ENCODE measurements around the gene F13A1. TPM values are rescaled to one million over a fixed set of nuclear protein-coding genes. Genes with fewer than 3 reads are reported as not detected.

The F13A1 gene
- polyA plus RNA-seq (ENCODE audit: insufficient read length in 3 of 3), result 10 to 100 TPM; 11.0 to 20.1 (median 18.5) TPM
- long read RNA-seq, donor 1, partial matches to known transcripts, result 0 of 1 reads
- long read RNA-seq, donor 1, other reads (novel, unspliced or antisense), result 0 of 1 reads
- long read RNA-seq, donor 2, partial matches to known transcripts, result 7 of 13 reads
- long read RNA-seq, donor 2, other reads (novel, unspliced or antisense), result 0 of 13 reads
- long read RNA-seq, donor 3, partial matches to known transcripts, result 0 of 4 reads
- long read RNA-seq, donor 3, other reads (novel, unspliced or antisense), result 0 of 4 reads
- long read RNA-seq, donor 4, result 0 reads
- long read RNA-seq, donor 5, result 0 reads
- long read RNA-seq, donor 6, partial matches to known transcripts, result 0 of 2 reads
- long read RNA-seq, donor 6, other reads (novel, unspliced or antisense), result 0 of 2 reads
- long read RNA-seq, donor 7, transcript F13A1-201 (15 exons, 3,999 nt), result major isoform, 7 of 17 reads
- long read RNA-seq, donor 7, partial matches to known transcripts, result 9 of 17 reads
- long read RNA-seq, donor 7, other reads (novel, unspliced or antisense), result 0 of 17 reads
- long read RNA-seq, donor 8, result 0 reads
- long read RNA-seq, donor 9, partial matches to known transcripts, result 0 of 2 reads
- long read RNA-seq, donor 9, other reads (novel, unspliced or antisense), result 0 of 2 reads
- long read RNA-seq, donor 10, partial matches to known transcripts, result 0 of 1 reads
- long read RNA-seq, donor 10, other reads (novel, unspliced or antisense), result 0 of 1 reads
- long read RNA-seq, donor 11, partial matches to known transcripts, result 0 of 1 reads
- long read RNA-seq, donor 11, other reads (novel, unspliced or antisense), result 0 of 1 reads
- long read RNA-seq, donor 12, partial matches to known transcripts, result 0 of 1 reads
- long read RNA-seq, donor 12, other reads (novel, unspliced or antisense), result 0 of 1 reads
- long read RNA-seq, donor 13, result 0 reads
- long read RNA-seq, donor 14, partial matches to known transcripts, result 0 of 4 reads
- long read RNA-seq, donor 14, other reads (novel, unspliced or antisense), result 0 of 4 reads
- long read RNA-seq, donor 15, partial matches to known transcripts, result 0 of 1 reads
- long read RNA-seq, donor 15, other reads (novel, unspliced or antisense), result 0 of 1 reads
- long read RNA-seq, donor 16, partial matches to known transcripts, result 0 of 5 reads
- long read RNA-seq, donor 16, other reads (novel, unspliced or antisense), result 0 of 5 reads

GRCh38 chr6:6319952-6320811 lies at the start of gene F13A1:
F13A1 (minus strand) TSS chr6:6320662; CDS start chr6:6318664, 1,998 bp downstream.
- no peak for DNase-seq (ENCODE audit: extremely low read depth in 1 of 11, low read depth in 9 of 11, low spot score in 4 of 11)

GRCh38 chr6:6368684-6369052 lies 48.2 kb upstream of the F13A1 start:
- no peak for DNase-seq (ENCODE audit: extremely low read depth in 1 of 11, low read depth in 9 of 11, low spot score in 4 of 11)

- DNase-seq (ENCODE audit: extremely low read depth in 1 of 11, low read depth in 9 of 11, low spot score in 4 of 11), result no peak
Measured at GRCh38 chr6:6368040-6368683, 47.7 kb upstream of the F13A1 start.

- DNase-seq (ENCODE audit: extremely low read depth in 1 of 11, low read depth in 9 of 11, low spot score in 4 of 11), result peak in 5 of 11 donors; percentile 31 to 56 (median 44)
Measured at GRCh38 chr6:6366803-6367202, 46.3 kb upstream of the F13A1 start.

- no peak for DNase-seq (ENCODE audit: extremely low read depth in 1 of 11, low read depth in 9 of 11, low spot score in 4 of 11)
Measured at GRCh38 chr6:6365242-6365641, 44.8 kb upstream of the F13A1 start.

- no peak for DNase-seq (ENCODE audit: extremely low read depth in 1 of 11, low read depth in 9 of 11, low spot score in 4 of 11)
Measured at GRCh38 chr6:6362056-6362840, 41.8 kb upstream of the F13A1 start.

GRCh38 chr6:6357530-6357929 lies 37.1 kb upstream of the F13A1 start:
- DNase-seq (ENCODE audit: extremely low read depth in 1 of 11, low read depth in 9 of 11, low spot score in 4 of 11), result no peak

GRCh38 chr6:6357032-6357431 lies 36.6 kb upstream of the F13A1 start:
- no peak for DNase-seq (ENCODE audit: extremely low read depth in 1 of 11, low read depth in 9 of 11, low spot score in 4 of 11)

GRCh38 chr6:6352772-6353171 lies 32.3 kb upstream of the F13A1 start:
- no peak for DNase-seq (ENCODE audit: extremely low read depth in 1 of 11, low read depth in 9 of 11, low spot score in 4 of 11)

- no peak for DNase-seq (ENCODE audit: extremely low read depth in 1 of 11, low read depth in 9 of 11, low spot score in 4 of 11)
Measured at GRCh38 chr6:6351511-6352025, 31.1 kb upstream of the F13A1 start.

- DNase-seq (ENCODE audit: extremely low read depth in 1 of 11, low read depth in 9 of 11, low spot score in 4 of 11), result no peak
Measured at GRCh38 chr6:6350696-6351095, 30.2 kb upstream of the F13A1 start.

GRCh38 chr6:6348256-6348655 lies 27.8 kb upstream of the F13A1 start:
- DNase-seq (ENCODE audit: extremely low read depth in 1 of 11, low read depth in 9 of 11, low spot score in 4 of 11), result no peak

- no peak for DNase-seq (ENCODE audit: extremely low read depth in 1 of 11, low read depth in 9 of 11, low spot score in 4 of 11)
Measured at GRCh38 chr6:6346427-6347023, 26.1 kb upstream of the F13A1 start.

- DNase-seq (ENCODE audit: extremely low read depth in 1 of 11, low read depth in 9 of 11, low spot score in 4 of 11), result no peak
Measured at GRCh38 chr6:6333501-6333900, 13.0 kb upstream of the F13A1 start.

- DNase-seq (ENCODE audit: extremely low read depth in 1 of 11, low read depth in 9 of 11, low spot score in 4 of 11), result no peak
Measured at GRCh38 chr6:6332811-6333244, 12.4 kb upstream of the F13A1 start.

- no peak for DNase-seq (ENCODE audit: extremely low read depth in 1 of 11, low read depth in 9 of 11, low spot score in 4 of 11)
Measured at GRCh38 chr6:6331946-6332601, 11.6 kb upstream of the F13A1 start.
